Renal pelvis (tissue), 4 donors: ENCODE data around the gene TUBAL3. TPM values are rescaled to one million over a fixed set of nuclear protein-coding genes. Genes with fewer than 3 reads are reported as not detected.
A peak's percentile ranks its signal among the peaks of the same experiment; 100 is the strongest.
"Not testable (repeated sequence)": the region's sequence is repeated elsewhere in the genome, so short reads cannot be mapped to it uniquely, and the experiment has no call there.

ENCODE experiments used
- DNase-seq: peaks from one replicate; pipeline ENCODE4 v3.0.0-alpha.2; 2013
- polyA plus RNA-seq, 3 donors: library from polyadenylated mRNA; unstranded; fragments of 120-200 nt; gene quantifications; one replicate each; pipeline ENCODE4 v1.2.1, GENCODE V29; 2013; ENCODE audit not compliant: insufficient read length in 3 of 3

TUBAL3 gene
- polyA plus RNA-seq, 3 donors, result 0.07 to 0.40 (median 0.16) TPM

DNA sequence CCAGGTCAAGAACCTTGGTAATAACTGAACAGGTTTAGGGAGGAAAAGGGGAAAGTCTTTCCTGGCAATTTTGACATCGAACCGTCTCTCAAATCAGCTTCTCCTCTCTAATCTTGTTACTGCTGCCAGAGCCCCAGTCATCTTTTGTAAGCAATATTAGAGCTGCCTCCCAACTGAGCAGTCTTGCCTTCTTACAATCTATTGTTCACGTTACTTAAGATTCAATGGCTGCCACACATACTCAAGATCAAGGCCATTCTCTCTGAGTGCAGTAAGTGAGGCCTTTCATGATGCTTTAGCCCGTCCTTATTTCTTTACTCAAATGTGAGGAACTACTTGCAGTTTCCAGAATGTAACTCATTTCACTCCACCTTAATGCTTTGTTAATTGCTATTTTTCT is 20.1 kb upstream of the TUBAL3 start:
- no peak for DNase-seq

GRCh38 chr10:5423771-5424170 is 19.1 kb upstream of the TUBAL3 start:
- DNase-seq, result no peak

DNA sequence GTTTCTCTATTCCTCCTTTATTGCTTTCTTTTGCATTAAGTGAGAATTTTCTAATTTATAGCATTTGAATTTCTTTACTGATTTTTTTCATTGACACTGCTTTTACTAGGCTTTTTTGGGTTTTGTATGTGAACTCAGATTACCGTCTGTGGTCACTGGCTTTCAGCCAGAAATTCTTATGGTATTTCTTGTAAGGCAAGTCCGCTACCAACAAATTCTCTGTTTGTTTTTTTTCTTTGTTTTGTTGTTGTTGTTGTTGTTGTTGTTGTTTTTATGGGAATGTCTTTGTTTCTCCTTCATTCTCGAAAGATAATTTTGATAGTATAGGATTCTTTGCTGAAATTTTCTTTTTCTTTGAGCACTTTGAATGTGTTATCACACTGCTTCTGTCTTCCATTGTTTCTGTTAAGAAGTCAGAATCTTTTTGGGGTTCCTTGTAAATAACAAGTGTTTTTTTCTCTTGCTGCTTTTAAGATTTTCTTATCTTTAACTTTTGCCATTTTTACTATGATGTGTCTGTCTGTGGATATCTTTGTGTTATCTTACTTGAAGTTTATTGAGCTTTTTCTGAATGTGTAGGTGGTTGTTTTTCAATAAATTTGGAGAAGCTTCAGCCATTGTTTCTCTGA is 15.0 kb upstream of the TUBAL3 start:
- no peak for DNase-seq

DNA sequence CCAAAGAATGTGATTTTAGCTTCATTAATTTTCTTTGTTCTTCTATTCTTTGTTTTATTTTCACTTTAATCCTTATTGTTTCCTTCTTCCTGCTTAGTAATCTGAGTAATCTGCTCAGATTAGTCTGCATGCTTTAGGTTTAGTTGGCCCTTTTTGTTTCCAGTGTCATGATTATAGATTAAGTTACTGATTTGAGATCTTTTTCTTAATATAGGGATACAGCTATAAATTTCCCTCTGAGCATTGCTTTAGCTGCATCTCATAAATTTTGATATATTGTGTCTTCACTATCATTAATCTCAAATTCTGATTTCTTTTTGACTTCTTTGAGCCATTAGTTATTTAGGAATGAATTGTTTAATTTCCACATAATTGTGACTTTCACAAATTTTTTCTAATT is 14.0 kb upstream of the TUBAL3 start:
- no peak for DNase-seq

GRCh38 chr10:5416981-5417380 is 12.4 kb upstream of the TUBAL3 start:
- no peak for DNase-seq

DNA sequence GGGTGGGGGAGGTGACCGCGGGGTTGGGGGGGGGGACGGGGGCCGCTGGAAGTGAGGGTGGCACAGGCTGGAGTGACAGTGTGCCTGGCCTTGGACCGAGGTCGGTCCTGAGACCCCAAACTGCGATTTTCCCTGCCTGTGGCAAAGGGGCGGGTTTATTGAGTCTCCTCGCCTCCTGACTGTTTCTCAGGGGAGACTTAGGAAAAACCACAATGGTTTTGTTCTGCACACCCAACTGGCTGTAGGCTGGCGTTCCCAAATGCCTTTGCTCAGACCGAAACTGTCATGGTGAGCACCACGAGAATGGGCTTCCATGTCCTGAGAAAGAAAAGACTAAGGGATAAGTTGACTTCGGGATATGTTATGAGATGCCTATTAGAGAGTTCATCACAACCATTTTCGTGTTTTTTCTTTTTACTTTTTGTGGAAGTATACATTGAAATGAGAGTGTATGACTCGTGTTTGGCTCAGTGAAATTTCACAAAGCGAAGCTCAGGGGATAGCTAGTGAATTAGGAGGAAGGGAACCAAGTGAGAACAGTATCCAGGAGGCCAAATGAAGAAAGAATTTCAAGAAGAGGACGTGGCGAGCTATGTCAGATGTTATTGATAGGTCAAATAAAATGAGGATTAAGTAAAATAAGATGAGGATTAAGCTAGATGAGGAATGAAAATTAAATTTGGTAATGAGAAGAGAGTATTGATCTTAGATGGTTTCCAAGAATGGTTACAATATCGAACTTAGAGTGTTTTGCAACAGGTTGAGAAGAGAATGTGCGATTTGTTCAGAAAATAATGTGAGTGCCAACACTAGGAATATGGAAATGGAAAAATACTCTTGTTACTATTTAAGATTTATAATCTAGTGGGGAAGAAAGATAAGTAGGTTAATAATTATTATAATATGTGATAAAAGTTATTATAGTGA is 8.6 kb upstream of the TUBAL3 start:
- DNase-seq, result peak; percentile 31

DNA sequence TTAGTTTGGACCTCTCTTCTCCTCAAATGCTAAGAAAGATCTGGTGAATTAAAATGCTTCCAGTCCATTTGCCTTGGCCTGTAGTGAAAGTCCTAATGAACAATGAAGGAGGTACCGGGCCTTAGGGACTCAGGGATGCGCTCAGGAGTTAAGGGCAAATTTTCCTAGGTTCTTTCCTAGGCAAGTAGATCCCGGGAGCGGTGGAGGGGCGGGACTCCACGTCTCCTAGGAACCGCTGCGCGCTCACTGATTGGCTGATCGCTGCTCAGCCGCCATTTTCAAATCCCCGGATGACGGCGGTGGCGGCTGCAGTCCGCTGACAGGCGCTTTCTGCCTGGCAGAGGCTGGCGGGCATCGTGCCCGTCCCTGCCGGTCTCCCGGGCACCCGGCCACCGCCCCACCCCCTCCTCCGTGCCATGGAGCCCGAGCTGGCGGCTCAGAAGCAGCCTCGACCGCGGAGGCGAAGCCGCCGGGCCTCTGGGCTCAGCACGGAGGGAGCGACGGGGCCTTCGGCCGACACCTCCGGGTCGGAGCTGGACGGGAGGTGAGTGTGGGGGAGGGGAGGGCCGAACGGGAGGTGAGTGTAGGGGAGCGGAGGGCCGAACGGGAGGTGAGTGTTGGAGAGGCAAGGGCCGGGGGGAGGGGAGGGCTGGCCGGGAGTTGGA is 7.8 kb upstream of the TUBAL3 start, which contains the start of gene NET1:
TSS of gene NET1 (plus strand) at position 281 of the 665 bp plus-strand sequence. CDS start at position 417, 136 bp downstream.
- DNase-seq, result peak; percentile 87

GRCh38 chr10:5411941-5412276 is 7.3 kb upstream of the TUBAL3 start:
- DNase-seq, result no peak

DNA sequence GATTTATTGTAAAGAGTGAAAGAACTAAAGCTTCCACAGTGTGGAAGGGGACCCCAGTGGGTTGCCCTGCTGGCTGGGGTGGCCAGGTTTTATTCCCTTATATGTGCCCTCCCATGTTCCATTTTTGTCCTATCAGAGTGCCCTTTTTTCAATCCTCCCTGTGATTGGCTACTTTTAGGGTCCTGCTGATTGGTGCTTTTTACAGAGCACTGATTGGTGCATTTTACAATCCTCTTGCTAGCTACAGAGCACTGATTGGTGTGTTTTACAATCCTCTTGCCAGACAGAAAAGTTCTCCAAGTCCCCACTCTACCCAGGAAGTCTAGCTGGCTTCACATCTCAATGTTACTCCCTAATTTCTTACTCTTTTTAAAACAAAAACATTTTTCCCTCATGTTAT is 6.2 kb upstream of the TUBAL3 start:
- not testable (repeated sequence) for DNase-seq

DNA sequence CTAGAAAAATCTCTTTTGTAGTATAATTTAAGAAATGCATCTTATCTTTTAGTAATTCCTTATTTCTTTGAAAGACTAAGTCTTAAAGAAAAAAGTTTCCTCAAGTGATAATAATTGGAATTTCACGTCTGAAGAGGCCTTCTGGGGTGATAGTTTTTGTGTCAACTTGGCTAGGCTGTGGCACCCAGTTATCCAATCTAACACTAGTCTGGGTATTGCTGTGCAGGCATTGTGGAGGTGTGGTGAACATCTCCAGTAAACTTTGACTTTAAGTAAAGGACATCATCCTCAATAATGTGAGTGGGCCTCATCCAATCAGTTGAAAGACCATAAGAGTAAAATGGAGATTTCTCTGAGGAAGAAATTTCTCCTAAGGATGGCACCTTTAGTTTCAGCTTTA is 2.3 kb upstream of the TUBAL3 start:
- DNase-seq, result no peak

DNA sequence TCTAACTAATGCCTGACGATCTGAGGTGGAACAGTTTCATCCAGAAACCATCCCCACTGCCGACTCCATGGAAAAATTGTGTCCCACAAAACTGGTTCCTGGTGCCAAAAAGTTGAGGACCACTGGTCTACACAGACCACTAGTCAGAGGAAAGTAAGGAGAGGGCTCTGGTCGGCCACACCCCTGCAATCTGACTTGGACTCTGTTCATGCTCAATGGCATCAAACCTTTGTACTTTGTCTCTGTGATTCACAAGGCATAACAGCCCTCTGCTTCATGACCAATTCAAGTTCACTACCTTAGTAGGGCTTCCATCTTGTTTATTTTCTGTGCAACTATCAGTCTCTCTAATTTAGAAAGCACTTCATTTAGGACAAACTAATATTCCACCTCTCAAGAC is 1.8 kb downstream of the TUBAL3 start:
- DNase-seq, result no peak

GRCh38 chr10:5400468-5401240 is 4.0 kb downstream of the TUBAL3 start:
- DNase-seq, result no peak

- DNase-seq, result no peak
These were observed 5.3 kb downstream of the TUBAL3 start for GRCh38 chr10:5399332-5399731.

GRCh38 chr10:5396556-5397300 is 7.9 kb downstream of the TUBAL3 start:
- DNase-seq, result no peak

DNA sequence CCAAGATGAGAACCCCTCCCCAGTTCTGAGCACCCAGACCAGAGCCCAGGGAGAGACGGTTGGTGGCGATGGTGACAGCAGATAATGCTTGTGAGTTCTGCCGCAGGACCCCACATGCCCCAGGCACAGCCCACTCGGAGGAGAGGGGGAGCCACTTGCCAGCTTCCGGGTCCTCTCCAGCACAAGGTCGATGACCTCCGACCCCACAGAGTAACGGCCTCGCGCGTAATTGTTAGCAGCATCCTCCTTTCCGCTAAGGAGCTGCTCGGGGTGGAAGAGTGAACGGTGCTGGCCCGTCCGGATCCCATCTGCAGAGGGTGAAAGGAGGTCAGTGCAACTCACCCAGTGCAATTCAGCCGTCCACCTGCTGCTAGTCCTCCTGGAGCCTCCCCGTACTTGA is 9.5 kb downstream of the TUBAL3 start:
- no peak for DNase-seq

- DNase-seq, result no peak
These were observed 11.1 kb downstream of the TUBAL3 start for GRCh38 chr10:5393529-5393928.

DNA sequence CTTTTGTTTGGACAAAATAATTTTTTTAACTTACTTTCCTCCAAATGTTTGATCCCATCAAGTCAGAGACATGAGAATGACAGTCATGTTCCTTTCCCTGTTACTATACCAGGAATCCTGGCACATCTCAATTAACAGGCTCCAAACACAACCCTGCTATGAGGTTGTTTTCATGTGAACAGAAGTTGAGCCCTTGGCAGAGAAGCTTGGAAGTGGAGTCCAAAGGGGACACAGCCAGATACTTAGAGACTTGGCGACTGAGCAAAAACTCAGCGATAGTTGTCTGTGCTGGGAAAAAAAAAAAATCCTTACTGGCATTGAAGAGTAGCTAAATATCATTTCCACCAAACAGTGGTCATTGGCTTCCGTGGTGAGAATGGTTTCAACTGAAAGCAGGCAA is 12.8 kb downstream of the TUBAL3 start:
- DNase-seq, result no peak

DNA sequence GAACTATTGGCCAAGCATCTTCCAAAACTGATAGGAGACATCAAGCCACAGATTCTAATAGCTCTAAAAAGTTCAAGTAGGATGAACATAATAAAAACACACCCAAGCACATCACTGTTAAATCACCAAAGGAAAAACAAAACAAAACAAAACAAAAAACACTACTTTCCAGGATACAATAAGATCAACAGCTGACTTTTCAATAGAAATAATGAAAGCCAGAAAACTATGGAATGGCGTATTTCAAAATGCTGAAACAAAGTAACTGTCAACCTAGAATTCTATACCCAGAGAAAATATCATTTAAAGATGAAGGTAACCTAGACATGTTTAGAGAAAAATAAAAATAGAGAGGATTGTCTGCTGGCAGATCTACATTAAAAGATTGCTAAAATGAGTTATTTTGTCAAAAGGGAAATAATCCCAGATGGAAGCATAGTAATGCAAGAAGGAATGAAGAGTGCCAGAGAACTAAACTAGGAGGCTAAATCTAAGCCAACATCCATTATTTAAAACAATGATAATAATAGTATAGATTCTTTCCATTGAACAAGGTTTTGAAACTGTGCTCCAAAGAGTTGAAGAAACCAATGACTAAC is 13.9 kb downstream of the TUBAL3 start:
- no peak for DNase-seq

GRCh38 chr10:5387169-5387568 is 17.5 kb downstream of the TUBAL3 start:
- DNase-seq, result no peak

- no peak for DNase-seq
These were observed 19.4 kb downstream of the TUBAL3 start for GRCh38 chr10:5385224-5385623.

GRCh38 chr10:5381187-5381586 is 23.4 kb downstream of the TUBAL3 start:
- no peak for DNase-seq
